Measurements from ENCODE around the gene SMIM44.

Gene SMIM44

GRCh38 chr19:3519126-3519525 is 35.9 kb upstream of the SMIM44 start:
- Histone ChIP-seq H3K27ac (ENCODE audit: low read length) (no peak overlapping the region), H3K4me1 (ENCODE audit: low read length) (no peaks in the 10 kb centered on the region), H3K9ac (ENCODE audit: low read length) (no peak overlapping the region), H2AFZ (ENCODE audit: low read length) (no peak overlapping the region), H3K79me2 (ENCODE audit: low read length) (peaks cover 93% of the 10 kb centered on the region), H4K20me1 (ENCODE audit: insufficient read depth, low read length) (no peaks in the 10 kb centered on the region), H3K4me3 (ENCODE audit: low read length) (no peak overlapping the region), H3K9me2 (replicated peaks; ENCODE audit: insufficient read depth, low read length) (no peaks in the 10 kb centered on the region), H3K4me2 (ENCODE audit: low read depth, low read length) (no peak overlapping the region), H3K27me3 (replicated peaks; ENCODE audit: insufficient read depth, low read length) (no peaks in the 10 kb centered on the region), H3K9me3 (replicated peaks; ENCODE audit: insufficient read depth, low read length) (no peaks in the 10 kb centered on the region), H3F3A (ENCODE audit: insufficient read depth, low read length) (no peaks in the 10 kb centered on the region), H3K36me3 (replicated peaks; ENCODE audit: insufficient read depth, low read length) (0 out of 2 replicates have a peak, but pooled peaks cover 3% of the 10 kb centered on the region)
- DNase-seq, result no peak
- TF ChIP-seq EZH2 (optimal IDR thresholded peaks at IDR 0.05; ENCODE audit: low read depth, low read length), result no peak
- TF ChIP-seq EZH2phosphoT487 (IDR thresholded peaks at IDR 0.05; ENCODE audit: low read length), result no peak
- TF ChIP-seq CTCF (IDR thresholded peaks at IDR 0.05; ENCODE audit: low read length), result no peak

- Histone ChIP-seq H3K36me3 (replicated peaks; ENCODE audit: insufficient read depth, low read length) (0 out of 2 replicates have a peak, but pooled peaks cover 3% of the 10 kb centered on the region), H3K9me2 (replicated peaks; ENCODE audit: insufficient read depth, low read length) (no peaks in the 10 kb centered on the region), H2AFZ (ENCODE audit: low read length) (no peak overlapping the region), H4K20me1 (ENCODE audit: insufficient read depth, low read length) (no peaks in the 10 kb centered on the region), H3K4me1 (ENCODE audit: low read length) (no peaks in the 10 kb centered on the region), H3K9me3 (replicated peaks; ENCODE audit: insufficient read depth, low read length) (no peaks in the 10 kb centered on the region), H3K4me2 (ENCODE audit: low read depth, low read length) (no peak overlapping the region), H3K27ac (ENCODE audit: low read length) (no peak overlapping the region), H3K9ac (ENCODE audit: low read length) (no peak overlapping the region), H3F3A (ENCODE audit: insufficient read depth, low read length) (no peaks in the 10 kb centered on the region), H3K4me3 (ENCODE audit: low read length) (no peak overlapping the region), H3K27me3 (replicated peaks; ENCODE audit: insufficient read depth, low read length) (no peaks in the 10 kb centered on the region), H3K79me2 (ENCODE audit: low read length) (peaks cover 97% of the 10 kb centered on the region)
- no peak for TF ChIP-seq EZH2phosphoT487 (IDR thresholded peaks at IDR 0.05; ENCODE audit: low read length)
- TF ChIP-seq CTCF (IDR thresholded peaks at IDR 0.05; ENCODE audit: low read length), result no peak
- TF ChIP-seq EZH2 (optimal IDR thresholded peaks at IDR 0.05; ENCODE audit: low read depth, low read length), result no peak
- no peak for DNase-seq
Measured at GRCh38 chr19:3518659-3519058, 35.4 kb upstream of the SMIM44 start.

GRCh38 chr19:3518255-3518654 is 35.0 kb upstream of the SMIM44 start:
- no peaks in the 10 kb centered on the region for H4K20me1 ChIP-seq (ENCODE audit: insufficient read depth, low read length)

More at GRCh38 chr19:3518255-3518654, 35.0 kb upstream of the SMIM44 start:
- Histone ChIP-seq H3K27me3 (replicated peaks; ENCODE audit: insufficient read depth, low read length) (no peaks in the 10 kb centered on the region), H3K36me3 (replicated peaks; ENCODE audit: insufficient read depth, low read length) (0 out of 2 replicates have a peak, but pooled peaks cover 3% of the 10 kb centered on the region), H3K9me2 (replicated peaks; ENCODE audit: insufficient read depth, low read length) (no peaks in the 10 kb centered on the region), H3F3A (ENCODE audit: insufficient read depth, low read length) (no peaks in the 10 kb centered on the region), H3K79me2 (ENCODE audit: low read length) (peaks cover 99% of the 10 kb centered on the region), H3K9ac (ENCODE audit: low read length) (no peak overlapping the region), H3K4me2 (ENCODE audit: low read depth, low read length) (no peak overlapping the region), H3K27ac (ENCODE audit: low read length) (no peak overlapping the region), H3K4me1 (ENCODE audit: low read length) (no peaks in the 10 kb centered on the region), H3K9me3 (replicated peaks; ENCODE audit: insufficient read depth, low read length) (no peaks in the 10 kb centered on the region), H2AFZ (ENCODE audit: low read length) (no peak overlapping the region), H3K4me3 (ENCODE audit: low read length) (no peak overlapping the region)
- TF ChIP-seq EZH2phosphoT487 (IDR thresholded peaks at IDR 0.05; ENCODE audit: low read length) (no peak), EZH2 (optimal IDR thresholded peaks at IDR 0.05; ENCODE audit: low read depth, low read length) (no peak), CTCF (IDR thresholded peaks at IDR 0.05; ENCODE audit: low read length) (no peak)
- no peak for DNase-seq
